HL-60/S4 treated with retinoic acid at 250 ng/mL for 4 days and 3 days (cell line): Measurements from ENCODE around the gene C1QL4.

Source experiments
- in situ Hi-C: fragments of 300-500 bp; cut with MboI; formaldehyde crosslinking; loops from 2 replicates; pipeline ENCODE4 v1.7.0; 2022; ENCODE audit warnings: low sequenced_read_pairs

C1QL4 gene

GRCh38 chr12:49309386-49309785, 27.6 kb downstream of the C1QL4 start:
- in situ Hi-C loops = no loop called here

GRCh38 chr12:49305762-49306510, 31.1 kb downstream of the C1QL4 start:
- in situ Hi-C loops = no loop called here

- in situ Hi-C loops = no loop called here
Measured at GRCh38 chr12:49304161-49304560, 32.8 kb downstream of the C1QL4 start.

- in situ Hi-C loops = no loop called here
Measured at GRCh38 chr12:49301760-49302159, 35.2 kb downstream of the C1QL4 start.

GRCh38 chr12:49298160-49298559, 38.8 kb downstream of the C1QL4 start:
- in situ Hi-C loops = no loop called here

- in situ Hi-C loops = no loop called here
Measured at GRCh38 chr12:49297695-49298060, 39.3 kb downstream of the C1QL4 start.

- in situ Hi-C loops = no loop called here
Measured at GRCh38 chr12:49296836-49297694, 39.9 kb downstream of the C1QL4 start.

- in situ Hi-C loops = no loop called here
Measured at GRCh38 chr12:49296034-49296835, 40.8 kb downstream of the C1QL4 start.

GRCh38 chr12:49295082-49295936, 41.7 kb downstream of the C1QL4 start, which contains the start of gene PRPH:
TSS of gene PRPH (plus strand) at chr12:49295147. CDS start at chr12:49295201, 54 bp downstream.
- in situ Hi-C loops = no loop called here

GRCh38 chr12:49294804-49295081, 42.2 kb downstream of the C1QL4 start:
- in situ Hi-C loops = no loop called here

- in situ Hi-C loops = no loop called here
Measured at GRCh38 chr12:49294086-49294803, 42.7 kb downstream of the C1QL4 start.

GRCh38 chr12:49293056-49293956, 43.7 kb downstream of the C1QL4 start:
- in situ Hi-C loops = no loop called here

GRCh38 chr12:49292729-49293055, 44.3 kb downstream of the C1QL4 start:
- in situ Hi-C loops = no loop called here

GRCh38 chr12:49288922-49289555, 47.9 kb downstream of the C1QL4 start:
- in situ Hi-C loops = loop anchor here (10.0 kb wide), 1 partner anchor 46 kb away; the partner anchor contains the start of gene C1QL4

GRCh38 chr12:49288412-49288853, 48.6 kb downstream of the C1QL4 start:
- in situ Hi-C loops = loop anchor here (10.0 kb wide), 1 partner anchor 46 kb away; the partner anchor contains the start of gene C1QL4

GRCh38 chr12:49287876-49288275, 49.1 kb downstream of the C1QL4 start:
- in situ Hi-C loops = loop anchor here (10.0 kb wide), 1 partner anchor 47 kb away; the partner anchor contains the start of gene C1QL4

GRCh38 chr12:49284672-49285071, 52.3 kb downstream of the C1QL4 start:
- in situ Hi-C loops = loop anchor here (10.0 kb wide), 1 partner anchor 50 kb away; the partner anchor contains the start of gene C1QL4
